ENCODE data around the gene POFUT1. TPM values are rescaled to one million over a fixed set of nuclear protein-coding genes. Genes with fewer than 3 reads are reported as not detected.
A peak's percentile ranks its signal among the peaks of the same experiment; 100 is the strongest.

The POFUT1 gene
- total and polyA plus RNA-seq, 9 of the 15 experiments (the other 6 are each of a cell fraction or from before 2014, with no cell fraction given): 3.5 to 44.7 (median 23.5) TPM

- TF ChIP-seq TAF1 (IDR thresholded peaks at IDR 0.05; ENCODE audit: control insufficient read depth, extremely low read depth, insufficient read depth, low read length, severe bottlenecking): no peak
- TF ChIP-seq, protein P1, sequence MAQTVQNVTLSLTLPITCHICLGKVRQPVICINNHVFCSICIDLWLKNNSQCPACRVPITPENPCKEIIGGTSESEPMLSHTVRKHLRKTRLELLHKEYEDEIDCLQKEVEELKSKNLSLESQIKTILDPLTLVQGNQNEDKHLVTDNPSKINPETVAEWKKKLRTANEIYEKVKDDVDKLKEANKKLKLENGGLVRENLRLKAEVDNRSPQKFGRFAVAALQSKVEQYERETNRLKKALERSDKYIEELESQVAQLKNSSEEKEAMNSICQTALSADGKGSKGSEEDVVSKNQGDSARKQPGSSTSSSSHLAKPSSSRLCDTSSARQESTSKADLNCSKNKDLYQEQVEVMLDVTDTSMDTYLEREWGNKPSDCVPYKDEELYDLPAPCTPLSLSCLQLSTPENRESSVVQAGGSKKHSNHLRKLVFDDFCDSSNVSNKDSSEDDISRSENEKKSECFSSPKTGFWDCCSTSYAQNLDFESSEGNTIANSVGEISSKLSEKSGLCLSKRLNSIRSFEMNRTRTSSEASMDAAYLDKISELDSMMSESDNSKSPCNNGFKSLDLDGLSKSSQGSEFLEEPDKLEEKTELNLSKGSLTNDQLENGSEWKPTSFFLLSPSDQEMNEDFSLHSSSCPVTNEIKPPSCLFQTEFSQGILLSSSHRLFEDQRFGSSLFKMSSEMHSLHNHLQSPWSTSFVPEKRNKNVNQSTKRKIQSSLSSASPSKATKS (CRISPR knock-in tag; IDR thresholded peaks at IDR 0.05): no peak
- peak; percentile 86; the same call in 1 of the 2 replicates for TF ChIP-seq ZNF644 (tag; IDR thresholded peaks at IDR 0.05; ENCODE audit: low read depth)
- no peak for TF ChIP-seq ZFP30 (CRISPR knock-in tag; IDR thresholded peaks at IDR 0.05; ENCODE audit: borderline replicate concordance)
- TF ChIP-seq ZNF274 (IDR thresholded peaks at IDR 0.05; ENCODE audit: borderline replicate concordance, low read depth, low read length): no peak
- TF ChIP-seq BHLHE40 (IDR thresholded peaks at IDR 0.05; ENCODE audit: low read length): peak; percentile 64
- peak; percentile 35 for TF ChIP-seq TAF9B (IDR thresholded peaks at IDR 0.05; ENCODE audit: partially characterized antibody)
- no peak for TF ChIP-seq SLC30A9 (CRISPR knock-in tag; IDR thresholded peaks at IDR 0.05)
- peak; percentile 99 for TF ChIP-seq KDM1A (IDR thresholded peaks at IDR 0.05)
- TF ChIP-seq YY1 (IDR thresholded peaks at IDR 0.05; ENCODE audit: borderline replicate concordance in 1 of 3, control insufficient read depth in 1 of 3, extremely low read depth in 1 of 3, insufficient read depth in 3 of 3, insufficient read length in 1 of 3, insufficient replicate concordance in 2 of 3, low read depth in 1 of 3, low read length in 2 of 3): no peak
- no peak for TF ChIP-seq XRCC4 (IDR thresholded peaks at IDR 0.05; ENCODE audit: extremely low read depth, insufficient read depth, insufficient read length)
- no peak for TF ChIP-seq SRF (CRISPR knock-in tag; IDR thresholded peaks at IDR 0.05)
- TF ChIP-seq HDAC2 (IDR thresholded peaks at IDR 0.05): peak; percentile 99
- TF ChIP-seq MTA1 (IDR thresholded peaks at IDR 0.05; ENCODE audit: borderline replicate concordance): peak; percentile 95
- TF ChIP-seq U2AF2 (optimal IDR thresholded peaks at IDR 0.05; ENCODE audit: low read depth, low read length): no peak
- no peak for TF ChIP-seq HMG20B (CRISPR knock-in tag; IDR thresholded peaks at IDR 0.05)
- TF ChIP-seq KDM4B (IDR thresholded peaks at IDR 0.05; ENCODE audit: borderline replicate concordance in 2 of 2, low read depth in 1 of 2): no peak
- TF ChIP-seq, protein P2, sequence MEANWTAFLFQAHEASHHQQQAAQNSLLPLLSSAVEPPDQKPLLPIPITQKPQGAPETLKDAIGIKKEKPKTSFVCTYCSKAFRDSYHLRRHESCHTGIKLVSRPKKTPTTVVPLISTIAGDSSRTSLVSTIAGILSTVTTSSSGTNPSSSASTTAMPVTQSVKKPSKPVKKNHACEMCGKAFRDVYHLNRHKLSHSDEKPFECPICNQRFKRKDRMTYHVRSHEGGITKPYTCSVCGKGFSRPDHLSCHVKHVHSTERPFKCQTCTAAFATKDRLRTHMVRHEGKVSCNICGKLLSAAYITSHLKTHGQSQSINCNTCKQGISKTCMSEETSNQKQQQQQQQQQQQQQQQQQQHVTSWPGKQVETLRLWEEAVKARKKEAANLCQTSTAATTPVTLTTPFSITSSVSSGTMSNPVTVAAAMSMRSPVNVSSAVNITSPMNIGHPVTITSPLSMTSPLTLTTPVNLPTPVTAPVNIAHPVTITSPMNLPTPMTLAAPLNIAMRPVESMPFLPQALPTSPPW (CRISPR knock-in tag; IDR thresholded peaks at IDR 0.05): peak; percentile 34; the same call in 1 of the 2 replicates
- TF ChIP-seq, protein P3, sequence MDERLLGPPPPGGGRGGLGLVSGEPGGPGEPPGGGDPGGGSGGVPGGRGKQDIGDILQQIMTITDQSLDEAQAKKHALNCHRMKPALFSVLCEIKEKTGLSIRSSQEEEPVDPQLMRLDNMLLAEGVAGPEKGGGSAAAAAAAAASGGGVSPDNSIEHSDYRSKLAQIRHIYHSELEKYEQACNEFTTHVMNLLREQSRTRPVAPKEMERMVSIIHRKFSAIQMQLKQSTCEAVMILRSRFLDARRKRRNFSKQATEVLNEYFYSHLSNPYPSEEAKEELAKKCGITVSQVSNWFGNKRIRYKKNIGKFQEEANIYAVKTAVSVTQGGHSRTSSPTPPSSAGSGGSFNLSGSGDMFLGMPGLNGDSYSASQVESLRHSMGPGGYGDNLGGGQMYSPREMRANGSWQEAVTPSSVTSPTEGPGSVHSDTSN (CRISPR knock-in tag; IDR thresholded peaks at IDR 0.05; ENCODE audit: low read depth): peak; percentile 74
- TF ChIP-seq, protein P3 (tag; conservative IDR thresholded peaks at IDR 0.05; ENCODE audit: low read depth): peak; percentile 99
- TF ChIP-seq ESRRA (IDR thresholded peaks at IDR 0.05; ENCODE audit: borderline replicate concordance, low read depth): peak; percentile 52
These were observed 78.1 kb downstream of the POFUT1 start (continued) for GRCh38 chr20:32285621-32286371.

All from K562 (cell line).